ENCODE results near the gene RAB11FIP4. TPM values are rescaled to one million over a fixed set of nuclear protein-coding genes. Genes with fewer than 3 reads are reported as not detected.

Gene RAB11FIP4
- total RNA-seq, 1 donor from 2014 or later = 21.2 TPM

- TF ChIP-seq CTCF (IDR thresholded peaks at IDR 0.05; ENCODE audit: unreplicated experiment) = no peak
- no peak for DNase-seq (ENCODE audit: low spot score in 2 of 2, unreplicated experiment in 2 of 2)
- Mint-ChIP-seq H3K9me3 (no peaks in the 10 kb centered on the region), H3K36me3 (no peaks in the 10 kb centered on the region), H3K4me3 (no peak overlapping the region), H3K27ac (peak overlapping the region; percentile 44), H3K4me1 (peaks cover 30% of the 10 kb centered on the region), H3K27me3 (ENCODE audit: low read depth) (no peaks in the 10 kb centered on the region)
Observed at GRCh38 chr17:31496601-31497000, 105.1 kb downstream of the RAB11FIP4 start.

- Mint-ChIP-seq H3K4me1 (peaks cover 30% of the 10 kb centered on the region), H3K4me3 (no peak overlapping the region), H3K27me3 (ENCODE audit: low read depth) (no peaks in the 10 kb centered on the region), H3K36me3 (no peaks in the 10 kb centered on the region), H3K9me3 (no peaks in the 10 kb centered on the region), H3K27ac (no peak overlapping the region)
- DNase-seq (ENCODE audit: low spot score in 2 of 2, unreplicated experiment in 2 of 2) = no peak
- no peak for TF ChIP-seq CTCF (IDR thresholded peaks at IDR 0.05; ENCODE audit: unreplicated experiment)
Observed at GRCh38 chr17:31497431-31497830, 106.0 kb downstream of the RAB11FIP4 start.

GRCh38 chr17:31497994-31498826 lies 106.7 kb downstream of the RAB11FIP4 start:
- Mint-ChIP-seq H3K9me3 (no peaks in the 10 kb centered on the region), H3K4me3 (no peak overlapping the region), H3K27ac (no peak overlapping the region), H3K36me3 (no peaks in the 10 kb centered on the region), H3K27me3 (ENCODE audit: low read depth) (no peaks in the 10 kb centered on the region), H3K4me1 (peaks cover 28% of the 10 kb centered on the region)
- TF ChIP-seq CTCF (IDR thresholded peaks at IDR 0.05; ENCODE audit: unreplicated experiment) = no peak
- no peak for DNase-seq (ENCODE audit: low spot score in 2 of 2, unreplicated experiment in 2 of 2)

- no peak for TF ChIP-seq CTCF (IDR thresholded peaks at IDR 0.05; ENCODE audit: unreplicated experiment)
- Mint-ChIP-seq H3K27me3 (ENCODE audit: low read depth) (no peaks in the 10 kb centered on the region), H3K9me3 (no peaks in the 10 kb centered on the region), H3K4me1 (peaks cover 28% of the 10 kb centered on the region), H3K27ac (peak overlapping the region; percentile 44), H3K36me3 (no peaks in the 10 kb centered on the region), H3K4me3 (no peak overlapping the region)
- DNase-seq (ENCODE audit: low spot score in 2 of 2, unreplicated experiment in 2 of 2) = no peak
Observed at GRCh38 chr17:31499771-31500554, 108.5 kb downstream of the RAB11FIP4 start.

- Mint-ChIP-seq H3K27me3 (ENCODE audit: low read depth) (no peaks in the 10 kb centered on the region), H3K27ac (no peak overlapping the region), H3K4me1 (peaks cover 13% of the 10 kb centered on the region), H3K4me3 (no peak overlapping the region), H3K9me3 (peaks cover 3% of the 10 kb centered on the region), H3K36me3 (no peaks in the 10 kb centered on the region)
- no peak for TF ChIP-seq CTCF (IDR thresholded peaks at IDR 0.05; ENCODE audit: unreplicated experiment)
- DNase-seq (ENCODE audit: low spot score in 2 of 2, unreplicated experiment in 2 of 2) = no peak
Observed at GRCh38 chr17:31506517-31506916, 115.0 kb downstream of the RAB11FIP4 start.
